Activated T-cell treated with anti-CD3 and anti-CD28 coated beads for 24 hours (primary cell): Measurements from ENCODE around the gene IGSF21.

Experiments
- DNase-seq: peaks from one replicate; pipeline ENCODE4 v3.0.0-alpha.2; 2020; ENCODE audit warnings: low read depth

The IGSF21 gene

GRCh38 chr1:18229625-18230024 lies 122.0 kb downstream of the IGSF21 start:
- no peak for DNase-seq

- DNase-seq, result no peak
Observed at GRCh38 chr1:18230321-18230720, 122.7 kb downstream of the IGSF21 start.

DNA sequence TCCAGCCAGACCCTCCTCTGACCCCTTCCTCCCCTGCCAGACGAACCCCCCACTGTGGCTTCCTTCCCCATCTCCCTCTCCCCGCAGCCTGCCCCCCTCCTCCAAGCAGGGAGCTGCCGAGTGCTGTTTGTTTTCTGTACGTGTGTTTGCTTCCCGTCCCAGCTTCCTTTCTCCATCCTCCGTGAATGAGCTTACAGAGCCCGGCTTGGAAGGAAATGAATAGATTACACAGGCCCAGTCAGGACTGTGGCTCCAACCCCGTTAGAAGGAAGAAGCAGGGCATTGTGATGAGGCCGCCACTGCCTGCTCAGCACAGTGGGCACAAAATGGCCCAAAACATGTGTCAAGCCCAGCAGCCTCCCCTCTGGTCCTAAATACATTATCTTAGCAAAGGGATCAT lies 123.2 kb downstream of the IGSF21 start:
- DNase-seq, result no peak

DNA sequence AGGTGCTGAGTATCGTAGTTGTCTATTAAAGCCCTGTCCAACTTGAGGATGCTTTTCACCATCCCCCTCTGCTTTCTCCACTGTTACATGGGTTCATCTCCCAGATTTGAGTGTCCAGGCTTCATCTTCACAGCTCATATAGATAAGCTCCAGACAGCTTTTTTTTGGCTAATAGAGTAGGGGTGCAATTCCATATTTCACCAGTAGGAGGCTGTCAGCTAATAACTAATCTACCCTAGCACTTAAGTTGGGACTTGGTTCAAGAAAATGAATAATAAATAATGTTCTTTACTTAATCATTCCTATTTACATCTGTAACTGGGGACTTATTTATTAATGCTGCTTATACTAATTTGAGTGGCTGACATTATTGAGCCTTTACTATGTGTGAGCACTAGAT lies 124.5 kb downstream of the IGSF21 start:
- DNase-seq, result no peak

DNA sequence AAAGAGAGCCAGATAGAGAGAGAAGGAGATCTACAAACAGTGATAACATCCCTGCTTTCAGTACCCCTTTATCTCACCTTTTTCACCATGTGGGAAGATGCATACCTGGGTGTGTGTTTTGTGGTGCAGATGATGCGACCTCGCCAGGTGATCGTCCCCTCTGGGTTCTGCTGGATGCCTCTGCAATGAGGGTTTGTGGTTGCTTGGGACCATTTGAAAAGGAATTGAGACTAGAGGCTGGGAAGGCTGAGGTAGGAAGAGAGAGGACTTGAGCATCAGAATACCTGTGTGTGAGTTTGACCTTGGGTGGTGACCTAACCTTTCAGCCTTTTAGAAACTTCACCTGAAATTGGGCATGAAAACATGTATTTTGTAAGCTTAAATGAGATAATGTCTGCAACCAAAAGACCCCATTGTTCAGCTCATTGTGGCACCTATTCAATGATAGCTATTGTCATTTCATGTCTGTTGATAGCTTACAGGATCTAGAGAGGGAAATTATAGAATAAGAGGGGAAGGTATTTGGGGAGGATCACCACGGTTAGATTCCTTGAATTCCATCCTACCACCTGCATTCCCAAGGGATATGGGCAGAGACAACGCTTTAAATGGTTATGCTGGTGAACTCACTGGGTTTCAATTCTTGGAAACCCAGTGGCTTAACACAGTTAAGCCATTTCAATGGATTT lies 125.7 kb downstream of the IGSF21 start:
- no peak for DNase-seq

- DNase-seq, result no peak
Observed at GRCh38 chr1:18234790-18235242, 127.2 kb downstream of the IGSF21 start.

DNA sequence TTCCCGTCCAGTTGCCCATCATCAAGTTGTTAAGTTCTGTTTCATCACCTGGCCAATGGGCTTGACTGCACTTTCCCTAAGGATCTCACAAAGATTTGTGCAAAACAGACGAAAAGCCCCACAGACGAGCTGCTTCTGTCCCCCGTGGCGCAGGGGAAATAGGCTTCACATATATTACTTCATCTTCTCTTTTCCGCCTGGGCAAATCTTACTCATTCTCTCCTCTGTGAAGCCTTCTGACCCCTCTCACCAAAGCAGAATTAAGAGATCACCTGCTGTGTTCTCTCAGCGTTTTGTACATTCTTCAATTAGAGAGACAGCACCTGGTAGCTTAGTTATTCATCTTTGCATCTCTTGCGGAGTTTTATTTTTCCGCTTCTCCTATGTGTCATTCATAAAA lies 129.8 kb downstream of the IGSF21 start:
- no peak for DNase-seq

GRCh38 chr1:18238190-18238589 lies 130.6 kb downstream of the IGSF21 start:
- DNase-seq, result no peak

DNA sequence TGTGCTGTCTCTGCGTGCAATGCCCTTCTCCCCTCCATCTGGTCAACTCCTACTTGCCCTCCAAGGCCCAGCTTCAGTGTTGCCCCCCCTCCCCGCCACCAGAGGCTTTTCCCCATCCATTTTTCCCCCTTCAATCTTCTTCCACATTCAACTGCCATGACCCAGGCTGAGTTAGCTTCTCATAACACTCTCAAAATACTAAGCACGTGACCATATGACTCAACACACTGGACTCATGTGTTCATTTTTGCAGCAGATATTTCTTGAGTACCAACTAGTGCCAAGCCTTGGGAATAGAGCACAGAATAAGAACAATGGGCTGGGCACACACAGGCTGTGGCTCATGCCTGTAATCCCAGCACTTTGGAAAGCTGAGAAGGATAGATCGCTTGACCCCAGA lies 132.1 kb downstream of the IGSF21 start:
- DNase-seq, result no peak

- no peak for DNase-seq
Observed at GRCh38 chr1:18240906-18241305, 133.3 kb downstream of the IGSF21 start.

DNA sequence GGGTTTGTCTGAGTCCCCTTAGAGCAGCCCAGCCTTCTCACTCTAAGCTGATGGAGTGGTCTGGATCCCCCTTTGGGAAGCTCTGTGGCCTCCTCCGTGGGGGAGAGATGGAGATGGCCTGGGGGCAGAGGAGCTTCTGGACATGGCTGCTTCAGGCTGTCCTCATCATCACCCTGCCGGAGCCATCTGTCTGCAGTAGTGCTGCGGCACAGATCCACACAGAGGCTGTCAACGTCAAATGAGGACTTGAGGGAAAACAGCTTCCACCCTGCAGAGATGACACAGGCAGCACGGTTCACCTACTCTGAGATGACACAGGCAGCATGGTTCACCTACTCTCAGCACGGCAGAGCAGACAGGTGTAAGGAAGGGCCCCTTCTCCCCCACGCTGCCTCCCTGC lies 134.3 kb downstream of the IGSF21 start:
- no peak for DNase-seq

DNA sequence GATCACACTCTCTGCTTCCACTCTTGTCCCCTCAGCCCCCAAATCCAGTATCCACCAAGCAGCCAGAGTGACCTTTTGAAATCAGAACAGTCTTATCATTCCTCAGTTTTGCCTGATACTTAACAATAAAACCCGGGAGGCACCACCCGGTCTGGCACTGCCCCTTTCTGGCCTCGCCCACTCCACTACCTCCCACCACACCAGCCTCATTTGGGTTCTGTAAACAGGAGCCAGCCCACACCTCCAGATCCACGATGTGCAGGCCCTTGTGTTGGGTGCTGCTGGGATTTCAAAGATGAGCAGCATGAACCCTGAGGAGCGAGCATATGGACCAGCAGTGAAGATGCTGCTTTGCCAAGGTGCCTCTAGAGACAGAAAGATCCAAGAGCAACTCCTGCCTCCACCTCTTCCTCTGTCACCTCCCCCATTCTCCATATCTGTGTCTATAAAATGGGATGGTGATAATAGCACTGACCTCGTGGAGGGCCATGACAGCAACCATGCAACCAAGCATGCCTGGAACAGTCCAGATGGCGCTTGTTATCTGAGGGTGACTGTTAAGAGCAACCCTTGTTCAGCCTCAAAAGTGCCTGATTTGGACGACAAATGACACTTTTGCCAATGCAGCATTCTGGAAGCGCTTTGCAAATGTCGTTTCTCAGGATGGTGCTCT lies 136.0 kb downstream of the IGSF21 start:
- DNase-seq, result no peak

GRCh38 chr1:18244762-18245161 lies 137.2 kb downstream of the IGSF21 start:
- no peak for DNase-seq

- DNase-seq, result no peak
Observed at GRCh38 chr1:18245647-18246046, 138.0 kb downstream of the IGSF21 start.

GRCh38 chr1:18246543-18246942 lies 138.9 kb downstream of the IGSF21 start:
- DNase-seq, result no peak

- no peak for DNase-seq
Observed at GRCh38 chr1:18247151-18247550, 139.6 kb downstream of the IGSF21 start.

GRCh38 chr1:18249631-18250030 lies 142.0 kb downstream of the IGSF21 start:
- no peak for DNase-seq

DNA sequence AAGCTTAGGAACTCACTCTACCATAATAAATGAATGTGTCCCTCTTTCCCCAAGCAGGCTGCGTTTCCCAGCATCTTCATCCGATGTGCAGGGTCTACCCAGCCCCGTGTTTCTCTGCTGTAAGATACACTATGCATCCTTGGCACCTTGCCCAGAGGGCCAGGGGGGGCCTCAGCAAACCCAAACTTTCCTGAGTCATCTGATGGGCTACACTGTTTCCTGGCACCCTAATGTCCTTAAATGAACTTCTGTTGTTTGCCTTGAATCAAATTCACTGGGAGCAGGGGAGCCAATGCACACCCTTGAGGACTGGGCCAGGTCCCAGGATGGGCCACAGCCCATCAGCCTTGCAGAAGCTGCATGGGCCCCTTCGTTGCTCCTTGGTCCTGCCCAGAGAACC lies 145.5 kb downstream of the IGSF21 start:
- no peak for DNase-seq

DNA sequence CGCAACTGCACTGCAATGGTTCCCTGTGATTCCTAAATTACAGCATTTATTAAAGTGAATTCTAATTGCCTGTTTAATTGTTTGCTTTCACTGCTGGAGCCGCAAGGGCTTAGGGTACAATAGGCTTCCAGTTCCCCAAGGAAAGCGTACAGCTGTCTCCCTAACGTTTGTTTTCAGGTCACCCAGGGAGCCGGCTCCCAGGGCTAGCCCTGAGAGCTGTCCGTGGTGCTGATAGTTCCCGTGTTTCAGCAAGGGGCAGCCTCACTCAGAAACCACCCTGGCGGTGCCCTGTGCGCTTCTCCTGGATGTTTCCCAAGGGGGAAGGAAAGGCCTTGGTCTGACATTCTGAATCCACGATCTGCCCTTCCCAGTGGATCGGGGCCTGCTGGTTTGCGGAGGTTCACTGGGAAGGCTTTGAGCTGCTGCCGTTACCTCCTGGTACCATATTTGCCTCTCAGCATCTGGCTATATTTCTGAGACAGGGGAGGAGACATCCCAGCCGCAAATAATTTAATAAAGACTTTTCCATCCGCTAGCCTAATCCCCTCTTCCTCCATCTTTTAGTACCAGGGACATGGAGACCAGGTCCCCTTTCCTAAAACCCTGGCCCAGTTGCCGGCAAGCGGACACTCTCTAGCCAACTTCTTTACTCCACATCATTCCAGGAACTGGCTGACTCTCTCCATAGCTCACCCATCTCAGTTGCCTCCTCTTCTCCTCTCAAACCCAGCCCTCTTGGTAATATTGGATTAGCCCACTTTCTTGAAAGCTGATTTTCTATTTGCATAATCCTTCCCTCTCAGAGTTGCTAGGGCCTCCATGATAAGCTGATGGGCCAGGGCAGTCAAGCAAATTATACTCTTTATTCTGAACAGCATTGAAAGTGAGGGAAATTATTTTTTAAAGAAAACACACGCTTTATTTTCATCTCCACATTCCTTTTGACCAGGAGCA lies 149.0 kb downstream of the IGSF21 start:
- no peak for DNase-seq

GRCh38 chr1:18257778-18258177 lies 150.2 kb downstream of the IGSF21 start:
- DNase-seq, result no peak

GRCh38 chr1:18261891-18262290 lies 154.3 kb downstream of the IGSF21 start:
- DNase-seq, result no peak

DNA sequence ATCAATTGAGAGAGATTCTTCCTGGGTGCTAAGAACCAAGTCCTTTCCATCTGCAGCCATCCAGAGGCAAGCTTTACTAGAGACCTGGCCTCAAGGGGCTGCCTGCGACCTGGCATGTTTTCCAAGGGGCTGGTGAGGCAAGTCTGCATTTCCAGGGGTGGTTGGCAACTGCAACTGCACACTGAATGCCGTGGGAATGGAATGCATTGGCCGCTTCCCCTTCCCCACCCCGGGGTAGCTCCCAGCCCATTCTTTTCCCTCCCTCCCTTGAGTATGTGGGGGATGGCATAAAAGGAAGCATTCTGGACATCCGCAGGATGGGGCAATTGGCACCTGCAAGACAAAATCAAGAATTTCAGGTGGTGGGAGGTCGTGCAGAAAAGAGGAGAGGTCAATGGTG lies 155.1 kb downstream of the IGSF21 start:
- no peak for DNase-seq
